GM23338 (cell line): Measurements from ENCODE around the gene ETFB. TPM values are rescaled to one million over a fixed set of nuclear protein-coding genes. Genes with fewer than 3 reads are reported as not detected.

Experiments used
- ATAC-seq: fragments of 200-7000 bp; cut with Tn5 transposase; 3 replicates; pipeline ENCODE4 v1.9.1; 2020
- DNase-seq: peaks from one replicate; pipeline ENCODE4 v3.0.0-alpha.2; 2015; ENCODE audit warnings: low spot score
- H2AFZ ChIP-seq: fragments of 200-600 bp; sonication (generic); 2 replicates; pipeline ENCODE4 v1.8.0; 2016; ENCODE audit warnings: antibody characterized with exemption, mild to moderate bottlenecking, moderate library complexity
- H3F3A ChIP-seq: fragments of 200-600 bp; sonication (generic); replicated peaks from 2 replicates; pipeline ENCODE4 v1.8.0; 2017; ENCODE audit warnings: antibody characterized with exemption, mixed run types, low read depth
- H3K27ac ChIP-seq: fragments of 200-600 bp; sonication (generic); 2 replicates; pipeline ENCODE4 v1.6.1; 2016; ENCODE audit warnings: low read depth
- H3K27me3 ChIP-seq: fragments of 200-600 bp; sonication (generic); 2 replicates; pipeline ENCODE4 v1.8.0; 2016; ENCODE audit warnings: mild to moderate bottlenecking, mixed run types, moderate library complexity; ENCODE audit not compliant: insufficient read depth
- H3K36me3 ChIP-seq: fragments of 200-600 bp; sonication (generic); 2 replicates; pipeline ENCODE4 v1.8.0; 2016; ENCODE audit warnings: mild to moderate bottlenecking; ENCODE audit not compliant: insufficient read depth
- H3K4me1 ChIP-seq: fragments of 200-600 bp; sonication (generic); 2 replicates; pipeline ENCODE4 v1.8.0; 2016; ENCODE audit warnings: mild to moderate bottlenecking, moderate library complexity; ENCODE audit not compliant: insufficient read depth
- H3K4me2 ChIP-seq: fragments of 200-600 bp; sonication (generic); 2 replicates; pipeline ENCODE4 v1.7.1; 2017; ENCODE audit warnings: mixed run types
- H3K4me3 ChIP-seq: fragments of 200-600 bp; sonication (generic); 2 replicates; pipeline ENCODE4 v1.6.1; 2016; ENCODE audit warnings: mixed run types
- H3K79me2 ChIP-seq: fragments of 200-600 bp; sonication (generic); replicated peaks from 2 replicates; pipeline ENCODE4 v1.8.0; 2017; ENCODE audit warnings: mild to moderate bottlenecking; ENCODE audit not compliant: insufficient read depth
- H3K9me2 ChIP-seq: fragments of 200-600 bp; sonication (generic); 2 replicates; pipeline ENCODE4 v1.8.0; 2017; ENCODE audit not compliant: insufficient read depth
- H4K20me1 ChIP-seq: fragments of 200-600 bp; sonication (generic); replicated peaks from 2 replicates; pipeline ENCODE4 v1.8.0; 2017; ENCODE audit warnings: mild to moderate bottlenecking; ENCODE audit not compliant: insufficient read depth
- H3K27ac Mint-ChIP-seq: 2 replicates; pipeline ENCODE4 v1.8.0; 2020; ENCODE audit warnings: inconsistent platforms, mild to moderate bottlenecking, moderate library complexity, mixed read lengths
- H3K27me3 Mint-ChIP-seq: 3 replicates; pipeline ENCODE4 v1.8.0; 2022; ENCODE audit warnings: low read depth, mild to moderate bottlenecking, moderate library complexity, mixed read lengths, inconsistent platforms; ENCODE audit not compliant: insufficient read depth, poor library complexity
- H3K36me3 Mint-ChIP-seq: 3 replicates; pipeline ENCODE4 v1.8.0; 2021; ENCODE audit warnings: low read depth, mild to moderate bottlenecking, inconsistent platforms, moderate library complexity, mixed read lengths
- H3K4me1 Mint-ChIP-seq: 3 replicates; pipeline ENCODE4 v1.8.0; 2020; ENCODE audit warnings: mild to moderate bottlenecking, inconsistent platforms, mixed read lengths
- H3K4me3 Mint-ChIP-seq: 3 replicates; pipeline ENCODE4 v1.8.0; 2021; ENCODE audit warnings: moderate library complexity, mild to moderate bottlenecking, inconsistent platforms, mixed read lengths
- H3K9me3 Mint-ChIP-seq: 3 replicates; pipeline ENCODE4 v1.8.0; 2020; ENCODE audit warnings: moderate library complexity, mild to moderate bottlenecking, inconsistent platforms, mixed read lengths
- CREB1 ChIP-seq: fragments of 250-450 bp; sonication (Bioruptor Pico); IDR thresholded peaks from 2 replicates; pipeline ENCODE4 v1.5.0; 2020; ENCODE audit warnings: low read depth, mild to moderate bottlenecking, moderate library complexity
- EZH2 ChIP-seq: fragments of 200-600 bp; sonication (generic); IDR thresholded peaks from one replicate; pipeline ENCODE4 v1.8.0; 2017; ENCODE audit warnings: antibody characterized with exemption, mild to moderate bottlenecking, low read depth; ENCODE audit not compliant: unreplicated experiment
- EZH2phosphoT487 ChIP-seq: fragments of 200-600 bp; sonication (generic); IDR thresholded peaks from one replicate; pipeline ENCODE4 v1.8.1; 2018; ENCODE audit warnings: antibody characterized with exemption; ENCODE audit not compliant: unreplicated experiment
- JUNB ChIP-seq: IDR thresholded peaks from one replicate; pipeline ENCODE4 v1.6.1; 2016; ENCODE audit warnings: antibody characterized with exemption; ENCODE audit not compliant: unreplicated experiment
- NANOG ChIP-seq: IDR thresholded peaks from 2 replicates; pipeline ENCODE4 v1.6.1; 2016; ENCODE audit warnings: antibody characterized with exemption, borderline replicate concordance
- POLR2AphosphoS5 ChIP-seq: IDR thresholded peaks from 2 replicates; pipeline ENCODE4 v1.6.1; 2016; ENCODE audit warnings: antibody characterized with exemption, low read depth
- STAT1 ChIP-seq: IDR thresholded peaks from one replicate; pipeline ENCODE4 v1.6.1; 2016; ENCODE audit warnings: antibody characterized with exemption; ENCODE audit not compliant: unreplicated experiment
- ZNF114 ChIP-seq: fragments of 250-450 bp; sonication (Bioruptor Pico); IDR thresholded peaks from 2 replicates; pipeline ENCODE4 v1.5.0; 2020; ENCODE audit warnings: mild to moderate bottlenecking, moderate library complexity
- ZNF331 ChIP-seq: fragments of 250-450 bp; sonication (Bioruptor Pico); IDR thresholded peaks from 2 replicates; pipeline ENCODE4 v1.5.0; 2020; ENCODE audit warnings: low read depth, mild to moderate bottlenecking, moderate library complexity
- polyA plus RNA-seq: library from polyadenylated mRNA; unstranded; fragments of >200 nt; fragmentation: Nextera tagmentation; extraction: Ambion mirVana; gene quantifications from 2 replicates; pipeline ENCODE4 v1.2.1, GENCODE V29; 2016
- total RNA-seq: library from RNA; depleted of rRNA; stranded (reverse); fragments of >200 nt; shearing (Covaris generic); gene quantifications from 2 replicates; pipeline ENCODE4 v1.2.3, GENCODE V29; 2014
- TF ChIP-seq, protein P1 (sequence below): fragments of 250-450 bp; sonication (Bioruptor Pico); IDR thresholded peaks from 2 replicates; pipeline ENCODE4 v1.5.0; 2020; ENCODE audit warnings: mild to moderate bottlenecking, moderate library complexity
- TF ChIP-seq, protein P2 (sequence below): IDR thresholded peaks from one replicate; pipeline ENCODE4 v1.6.1; 2018; ENCODE audit warnings: antibody characterized with exemption; ENCODE audit not compliant: unreplicated experiment
- TF ChIP-seq, protein P3 (sequence below), 2 experiments: fragments of 200-600 bp in 1 of 2; sonication (generic) in 1 of 2; conservative IDR thresholded peaks; 2 replicates each; pipeline versions ENCODE4 v1.5.1 to v1.6.1; 2016 to 2017; ENCODE audit warnings: antibody characterized with exemption in 2 of 2, low read depth in 2 of 2, mild to moderate bottlenecking in 2 of 2, moderate library complexity in 1 of 2
- TF ChIP-seq, protein P4 (sequence below): IDR thresholded peaks from 2 replicates; pipeline ENCODE4 v1.6.1; 2016; ENCODE audit warnings: antibody characterized with exemption

Gene ETFB
- total and polyA plus RNA-seq, 2 experiments from 2014 or later: 37.3 to 63.4 TPM

DNA sequence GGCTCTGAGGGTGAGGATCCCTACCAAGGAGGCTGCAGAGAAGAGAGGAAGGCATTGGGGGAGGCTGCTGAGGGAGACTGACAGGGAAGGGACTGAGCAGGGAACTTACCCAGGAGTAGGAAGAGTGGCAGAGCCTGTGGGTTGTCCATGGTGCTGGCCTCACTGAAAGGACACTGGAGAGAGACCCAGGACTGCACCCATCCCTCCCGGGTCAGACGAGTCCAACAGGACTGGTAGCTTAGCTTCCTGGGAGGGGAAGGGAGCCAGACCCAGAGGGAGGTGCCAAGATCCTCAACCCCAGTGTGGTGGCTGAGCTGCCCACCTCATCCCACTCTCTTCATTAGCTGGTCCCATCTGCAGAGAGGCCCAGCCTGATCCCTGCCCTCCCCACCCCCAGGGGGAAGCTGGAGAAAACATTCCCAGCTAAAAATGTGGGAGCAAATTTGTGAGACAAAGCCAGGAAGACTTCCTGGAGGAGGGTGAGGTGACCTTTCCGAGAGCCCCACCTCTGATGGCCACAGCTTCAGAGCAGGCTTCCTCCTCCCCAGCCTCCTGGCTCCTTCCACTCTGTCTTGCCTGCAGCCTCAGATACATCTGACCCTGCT, 24.1 kb downstream of the ETFB start, which contains the start of gene VSIG10L:
Gene VSIG10L (minus strand): TSS at position 164 of the 605 bp plus-strand sequence. CDS start 15 bp downstream, at position 149.
- Mint-ChIP-seq H3K27ac (no peak within 1 kb of the TSS), H3K27me3 (peaks cover 22% of the 10 kb centered on the region), H3K36me3 (peaks cover 7% of the 10 kb centered on the region; the same call in 2 of the 3 replicates), H3K9me3 (no peaks in the 10 kb centered on the region), H3K4me3 (peak within 1 kb of the TSS; percentile 65), H3K4me1 (peaks cover 28% of the 10 kb centered on the region)
- ATAC-seq: no peak
- DNase-seq: no peak
- Histone ChIP-seq H3K4me3 (peak within 1 kb of the TSS; percentile 62; the same call in 1 of the 2 replicates), H3F3A (no peaks in the 10 kb centered on the region), H3K4me1 (peaks cover 24% of the 10 kb centered on the region), H3K4me2 (peak within 1 kb of the TSS; percentile 88), H3K27me3 (peaks cover 16% of the 10 kb centered on the region), H3K79me2 (no peaks in the 10 kb centered on the region), H3K27ac (no peak within 1 kb of the TSS), H3K36me3 (no peaks in the 10 kb centered on the region), H3K9me2 (no peaks in the 10 kb centered on the region), H2AFZ (no peak within 1 kb of the TSS), H4K20me1 (no peaks in the 10 kb centered on the region)
- no peak for TF ChIP-seq EZH2phosphoT487
- TF ChIP-seq POLR2AphosphoS5: no peak
- TF ChIP-seq, protein P1, sequence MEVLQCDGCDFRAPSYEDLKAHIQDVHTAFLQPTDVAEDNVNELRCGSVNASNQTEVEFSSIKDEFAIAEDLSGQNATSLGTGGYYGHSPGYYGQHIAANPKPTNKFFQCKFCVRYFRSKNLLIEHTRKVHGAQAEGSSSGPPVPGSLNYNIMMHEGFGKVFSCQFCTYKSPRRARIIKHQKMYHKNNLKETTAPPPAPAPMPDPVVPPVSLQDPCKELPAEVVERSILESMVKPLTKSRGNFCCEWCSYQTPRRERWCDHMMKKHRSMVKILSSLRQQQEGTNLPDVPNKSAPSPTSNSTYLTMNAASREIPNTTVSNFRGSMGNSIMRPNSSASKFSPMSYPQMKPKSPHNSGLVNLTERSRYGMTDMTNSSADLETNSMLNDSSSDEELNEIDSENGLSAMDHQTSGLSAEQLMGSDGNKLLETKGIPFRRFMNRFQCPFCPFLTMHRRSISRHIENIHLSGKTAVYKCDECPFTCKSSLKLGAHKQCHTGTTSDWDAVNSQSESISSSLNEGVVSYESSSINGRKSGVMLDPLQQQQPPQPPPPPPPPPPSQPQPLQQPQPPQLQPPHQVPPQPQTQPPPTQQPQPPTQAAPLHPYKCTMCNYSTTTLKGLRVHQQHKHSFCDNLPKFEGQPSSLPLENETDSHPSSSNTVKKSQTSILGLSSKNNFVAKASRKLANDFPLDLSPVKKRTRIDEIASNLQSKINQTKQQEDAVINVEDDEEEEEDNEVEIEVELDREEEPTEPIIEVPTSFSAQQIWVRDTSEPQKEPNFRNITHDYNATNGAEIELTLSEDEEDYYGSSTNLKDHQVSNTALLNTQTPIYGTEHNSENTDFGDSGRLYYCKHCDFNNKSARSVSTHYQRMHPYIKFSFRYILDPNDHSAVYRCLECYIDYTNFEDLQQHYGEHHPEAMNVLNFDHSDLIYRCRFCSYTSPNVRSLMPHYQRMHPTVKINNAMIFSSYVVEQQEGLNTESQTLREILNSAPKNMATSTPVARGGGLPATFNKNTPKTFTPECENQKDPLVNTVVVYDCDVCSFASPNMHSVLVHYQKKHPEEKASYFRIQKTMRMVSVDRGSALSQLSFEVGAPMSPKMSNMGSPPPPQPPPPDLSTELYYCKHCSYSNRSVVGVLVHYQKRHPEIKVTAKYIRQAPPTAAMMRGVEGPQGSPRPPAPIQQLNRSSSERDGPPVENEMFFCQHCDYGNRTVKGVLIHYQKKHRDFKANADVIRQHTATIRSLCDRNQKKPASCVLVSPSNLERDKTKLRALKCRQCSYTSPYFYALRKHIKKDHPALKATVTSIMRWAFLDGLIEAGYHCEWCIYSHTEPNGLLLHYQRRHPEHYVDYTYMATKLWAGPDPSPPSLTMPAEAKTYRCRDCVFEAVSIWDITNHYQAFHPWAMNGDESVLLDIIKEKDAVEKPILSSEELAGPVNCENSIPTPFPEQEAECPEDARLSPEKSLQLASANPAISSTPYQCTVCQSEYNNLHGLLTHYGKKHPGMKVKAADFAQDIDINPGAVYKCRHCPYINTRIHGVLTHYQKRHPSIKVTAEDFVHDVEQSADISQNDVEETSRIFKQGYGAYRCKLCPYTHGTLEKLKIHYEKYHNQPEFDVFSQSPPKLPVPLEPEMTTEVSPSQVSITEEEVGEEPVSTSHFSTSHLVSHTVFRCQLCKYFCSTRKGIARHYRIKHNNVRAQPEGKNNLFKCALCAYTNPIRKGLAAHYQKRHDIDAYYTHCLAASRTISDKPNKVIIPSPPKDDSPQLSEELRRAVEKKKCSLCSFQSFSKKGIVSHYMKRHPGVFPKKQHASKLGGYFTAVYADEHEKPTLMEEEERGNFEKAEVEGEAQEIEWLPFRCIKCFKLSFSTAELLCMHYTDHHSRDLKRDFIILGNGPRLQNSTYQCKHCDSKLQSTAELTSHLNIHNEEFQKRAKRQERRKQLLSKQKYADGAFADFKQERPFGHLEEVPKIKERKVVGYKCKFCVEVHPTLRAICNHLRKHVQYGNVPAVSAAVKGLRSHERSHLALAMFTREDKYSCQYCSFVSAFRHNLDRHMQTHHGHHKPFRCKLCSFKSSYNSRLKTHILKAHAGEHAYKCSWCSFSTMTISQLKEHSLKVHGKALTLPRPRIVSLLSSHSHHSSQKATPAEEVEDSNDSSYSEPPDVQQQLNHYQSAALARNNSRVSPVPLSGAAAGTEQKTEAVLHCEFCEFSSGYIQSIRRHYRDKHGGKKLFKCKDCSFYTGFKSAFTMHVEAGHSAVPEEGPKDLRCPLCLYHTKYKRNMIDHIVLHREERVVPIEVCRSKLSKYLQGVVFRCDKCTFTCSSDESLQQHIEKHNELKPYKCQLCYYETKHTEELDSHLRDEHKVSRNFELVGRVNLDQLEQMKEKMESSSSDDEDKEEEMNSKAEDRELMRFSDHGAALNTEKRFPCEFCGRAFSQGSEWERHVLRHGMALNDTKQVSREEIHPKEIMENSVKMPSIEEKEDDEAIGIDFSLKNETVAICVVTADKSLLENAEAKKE (CRISPR knock-in tag): no peak
- TF ChIP-seq STAT1: no peak
- TF ChIP-seq, protein P2, sequence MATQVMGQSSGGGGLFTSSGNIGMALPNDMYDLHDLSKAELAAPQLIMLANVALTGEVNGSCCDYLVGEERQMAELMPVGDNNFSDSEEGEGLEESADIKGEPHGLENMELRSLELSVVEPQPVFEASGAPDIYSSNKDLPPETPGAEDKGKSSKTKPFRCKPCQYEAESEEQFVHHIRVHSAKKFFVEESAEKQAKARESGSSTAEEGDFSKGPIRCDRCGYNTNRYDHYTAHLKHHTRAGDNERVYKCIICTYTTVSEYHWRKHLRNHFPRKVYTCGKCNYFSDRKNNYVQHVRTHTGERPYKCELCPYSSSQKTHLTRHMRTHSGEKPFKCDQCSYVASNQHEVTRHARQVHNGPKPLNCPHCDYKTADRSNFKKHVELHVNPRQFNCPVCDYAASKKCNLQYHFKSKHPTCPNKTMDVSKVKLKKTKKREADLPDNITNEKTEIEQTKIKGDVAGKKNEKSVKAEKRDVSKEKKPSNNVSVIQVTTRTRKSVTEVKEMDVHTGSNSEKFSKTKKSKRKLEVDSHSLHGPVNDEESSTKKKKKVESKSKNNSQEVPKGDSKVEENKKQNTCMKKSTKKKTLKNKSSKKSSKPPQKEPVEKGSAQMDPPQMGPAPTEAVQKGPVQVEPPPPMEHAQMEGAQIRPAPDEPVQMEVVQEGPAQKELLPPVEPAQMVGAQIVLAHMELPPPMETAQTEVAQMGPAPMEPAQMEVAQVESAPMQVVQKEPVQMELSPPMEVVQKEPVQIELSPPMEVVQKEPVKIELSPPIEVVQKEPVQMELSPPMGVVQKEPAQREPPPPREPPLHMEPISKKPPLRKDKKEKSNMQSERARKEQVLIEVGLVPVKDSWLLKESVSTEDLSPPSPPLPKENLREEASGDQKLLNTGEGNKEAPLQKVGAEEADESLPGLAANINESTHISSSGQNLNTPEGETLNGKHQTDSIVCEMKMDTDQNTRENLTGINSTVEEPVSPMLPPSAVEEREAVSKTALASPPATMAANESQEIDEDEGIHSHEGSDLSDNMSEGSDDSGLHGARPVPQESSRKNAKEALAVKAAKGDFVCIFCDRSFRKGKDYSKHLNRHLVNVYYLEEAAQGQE: no peak
- no peak for TF ChIP-seq ZNF114 (CRISPR knock-in tag)
- no peak for TF ChIP-seq CREB1 (CRISPR knock-in tag)
- no peak for TF ChIP-seq ZNF331
- TF ChIP-seq, protein P3, sequence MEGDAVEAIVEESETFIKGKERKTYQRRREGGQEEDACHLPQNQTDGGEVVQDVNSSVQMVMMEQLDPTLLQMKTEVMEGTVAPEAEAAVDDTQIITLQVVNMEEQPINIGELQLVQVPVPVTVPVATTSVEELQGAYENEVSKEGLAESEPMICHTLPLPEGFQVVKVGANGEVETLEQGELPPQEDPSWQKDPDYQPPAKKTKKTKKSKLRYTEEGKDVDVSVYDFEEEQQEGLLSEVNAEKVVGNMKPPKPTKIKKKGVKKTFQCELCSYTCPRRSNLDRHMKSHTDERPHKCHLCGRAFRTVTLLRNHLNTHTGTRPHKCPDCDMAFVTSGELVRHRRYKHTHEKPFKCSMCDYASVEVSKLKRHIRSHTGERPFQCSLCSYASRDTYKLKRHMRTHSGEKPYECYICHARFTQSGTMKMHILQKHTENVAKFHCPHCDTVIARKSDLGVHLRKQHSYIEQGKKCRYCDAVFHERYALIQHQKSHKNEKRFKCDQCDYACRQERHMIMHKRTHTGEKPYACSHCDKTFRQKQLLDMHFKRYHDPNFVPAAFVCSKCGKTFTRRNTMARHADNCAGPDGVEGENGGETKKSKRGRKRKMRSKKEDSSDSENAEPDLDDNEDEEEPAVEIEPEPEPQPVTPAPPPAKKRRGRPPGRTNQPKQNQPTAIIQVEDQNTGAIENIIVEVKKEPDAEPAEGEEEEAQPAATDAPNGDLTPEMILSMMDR (conservative IDR thresholded peaks at IDR 0.05; ENCODE audit: low read depth in 2 of 2): no peak
- no peak for TF ChIP-seq NANOG
- no peak for TF ChIP-seq JUNB
- TF ChIP-seq EZH2: no peak
- TF ChIP-seq, protein P4, sequence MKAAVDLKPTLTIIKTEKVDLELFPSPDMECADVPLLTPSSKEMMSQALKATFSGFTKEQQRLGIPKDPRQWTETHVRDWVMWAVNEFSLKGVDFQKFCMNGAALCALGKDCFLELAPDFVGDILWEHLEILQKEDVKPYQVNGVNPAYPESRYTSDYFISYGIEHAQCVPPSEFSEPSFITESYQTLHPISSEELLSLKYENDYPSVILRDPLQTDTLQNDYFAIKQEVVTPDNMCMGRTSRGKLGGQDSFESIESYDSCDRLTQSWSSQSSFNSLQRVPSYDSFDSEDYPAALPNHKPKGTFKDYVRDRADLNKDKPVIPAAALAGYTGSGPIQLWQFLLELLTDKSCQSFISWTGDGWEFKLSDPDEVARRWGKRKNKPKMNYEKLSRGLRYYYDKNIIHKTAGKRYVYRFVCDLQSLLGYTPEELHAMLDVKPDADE: no peak
